ENCODE data around the gene BIRC7. TPM values are rescaled to one million over a fixed set of nuclear protein-coding genes. Genes with fewer than 3 reads are reported as not detected.

The BIRC7 gene
- total RNA-seq, 6 experiments from 2014 or later, result not detected

DNA sequence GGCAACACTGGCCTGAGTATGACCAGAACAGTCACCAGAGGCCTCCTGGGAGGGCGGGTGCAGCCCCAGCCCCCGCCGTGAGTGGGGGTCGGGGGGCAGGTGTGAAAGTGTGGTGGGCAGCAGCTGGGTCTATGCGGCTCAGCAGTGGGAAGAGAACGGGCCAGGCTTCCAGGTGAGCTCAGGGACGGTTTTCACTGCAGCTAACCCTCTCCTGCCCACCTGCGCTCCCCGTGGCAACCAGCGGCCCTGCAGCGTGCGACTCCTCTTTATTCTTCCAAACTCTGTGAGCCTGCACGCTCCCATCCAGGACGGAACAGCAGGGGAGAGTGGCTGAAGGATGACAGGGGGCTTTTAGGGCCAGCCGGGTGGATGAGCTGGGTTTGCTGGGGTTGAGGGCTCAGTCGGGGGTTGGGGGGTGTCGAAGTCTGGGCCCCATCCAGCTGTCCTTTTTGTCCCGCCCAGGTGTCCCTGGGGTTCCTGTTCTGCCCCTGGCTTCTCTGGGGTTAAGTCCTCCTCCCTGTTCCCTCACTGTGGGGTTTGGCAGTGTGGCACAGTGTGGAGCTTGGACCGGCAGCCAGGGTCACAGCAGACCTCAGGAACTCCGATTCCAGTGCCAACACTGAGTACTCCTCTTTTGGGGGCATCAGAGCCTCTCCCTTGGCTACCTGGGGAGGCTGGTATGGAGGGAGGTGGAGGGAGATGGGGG is 859 bp upstream of the BIRC7 start:
- H3K36me3 ChIP-seq, result no peaks in the 10 kb centered on the region
- H3K27me3 ChIP-seq, result no peaks in the 10 kb centered on the region
- H3K27ac ChIP-seq, result no peak overlapping the region
- DNase-seq (peak in 1 of 3 donors; percentile 52), ATAC-seq (peak; percentile 44 to 63 (median 58))
- H3K4me1 ChIP-seq, result no peaks in the 10 kb centered on the region
- H3K9me3 ChIP-seq, result no peaks in the 10 kb centered on the region
- no peak overlapping the region for H3K4me3 ChIP-seq
- WGBS (ENCODE audit: insufficient coverage, low coverage, low lambda C conversion rate, missing lambda C conversion rate), result 7% methylated on average over 13 of the region's 20 CpGs
- intact Hi-C loops (cut with DNase I), result no loop called here
- TF ChIP-seq POLR2A (IDR thresholded peaks at IDR 0.05), result no peak
- TF ChIP-seq, protein P1, sequence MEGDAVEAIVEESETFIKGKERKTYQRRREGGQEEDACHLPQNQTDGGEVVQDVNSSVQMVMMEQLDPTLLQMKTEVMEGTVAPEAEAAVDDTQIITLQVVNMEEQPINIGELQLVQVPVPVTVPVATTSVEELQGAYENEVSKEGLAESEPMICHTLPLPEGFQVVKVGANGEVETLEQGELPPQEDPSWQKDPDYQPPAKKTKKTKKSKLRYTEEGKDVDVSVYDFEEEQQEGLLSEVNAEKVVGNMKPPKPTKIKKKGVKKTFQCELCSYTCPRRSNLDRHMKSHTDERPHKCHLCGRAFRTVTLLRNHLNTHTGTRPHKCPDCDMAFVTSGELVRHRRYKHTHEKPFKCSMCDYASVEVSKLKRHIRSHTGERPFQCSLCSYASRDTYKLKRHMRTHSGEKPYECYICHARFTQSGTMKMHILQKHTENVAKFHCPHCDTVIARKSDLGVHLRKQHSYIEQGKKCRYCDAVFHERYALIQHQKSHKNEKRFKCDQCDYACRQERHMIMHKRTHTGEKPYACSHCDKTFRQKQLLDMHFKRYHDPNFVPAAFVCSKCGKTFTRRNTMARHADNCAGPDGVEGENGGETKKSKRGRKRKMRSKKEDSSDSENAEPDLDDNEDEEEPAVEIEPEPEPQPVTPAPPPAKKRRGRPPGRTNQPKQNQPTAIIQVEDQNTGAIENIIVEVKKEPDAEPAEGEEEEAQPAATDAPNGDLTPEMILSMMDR (IDR thresholded peaks at IDR 0.05), result peak; percentile 27 to 38 (median 32)

DNA sequence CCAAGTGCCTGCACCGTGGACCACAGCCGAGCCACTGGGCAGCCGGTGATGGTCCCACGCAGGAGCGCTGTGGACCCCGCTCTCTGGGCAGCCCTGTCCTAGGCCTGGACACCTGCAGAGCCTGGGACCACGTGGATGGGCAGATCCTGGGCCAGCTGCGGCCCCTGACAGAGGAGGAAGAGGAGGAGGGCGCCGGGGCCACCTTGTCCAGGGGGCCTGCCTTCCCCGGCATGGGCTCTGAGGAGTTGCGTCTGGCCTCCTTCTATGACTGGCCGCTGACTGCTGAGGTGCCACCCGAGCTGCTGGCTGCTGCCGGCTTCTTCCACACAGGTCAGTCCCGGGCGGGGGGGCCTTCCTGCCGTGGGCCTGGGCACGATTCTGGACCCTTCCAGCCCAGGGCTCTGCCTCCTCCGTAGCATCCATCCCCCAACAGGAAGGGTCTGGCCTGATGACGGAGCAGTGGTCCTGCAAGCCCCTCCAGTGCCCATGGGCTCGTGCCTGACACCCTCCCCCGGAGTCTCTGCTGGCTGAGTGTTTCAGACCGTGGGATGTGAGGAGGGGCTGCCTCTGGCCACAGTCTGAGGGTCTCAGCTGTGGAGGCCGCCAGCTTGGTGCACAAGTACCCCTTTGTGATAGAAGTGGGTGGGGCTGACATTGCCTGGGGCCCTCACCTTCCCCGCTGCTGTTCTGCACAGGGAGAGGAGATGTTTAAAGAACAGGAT is 572 bp downstream of the BIRC7 start:
- no peak overlapping the region for H3K4me3 ChIP-seq
- H3K9me3 ChIP-seq, result no peaks in the 10 kb centered on the region
- ATAC-seq (no peak), DNase-seq (no peak)
- 80% methylated on average over 1 of the region's 26 CpGs for WGBS (ENCODE audit: insufficient coverage, low coverage, low lambda C conversion rate, missing lambda C conversion rate)
- H3K4me1 ChIP-seq, result no peaks in the 10 kb centered on the region
- no peaks in the 10 kb centered on the region for H3K27me3 ChIP-seq
- TF ChIP-seq, protein P1 (IDR thresholded peaks at IDR 0.05), result no peak
- TF ChIP-seq POLR2A (IDR thresholded peaks at IDR 0.05), result no peak
- H3K36me3 ChIP-seq, result no peaks in the 10 kb centered on the region
- no peak overlapping the region for H3K27ac ChIP-seq
- intact Hi-C loops (cut with DNase I), result no loop called here

DNA sequence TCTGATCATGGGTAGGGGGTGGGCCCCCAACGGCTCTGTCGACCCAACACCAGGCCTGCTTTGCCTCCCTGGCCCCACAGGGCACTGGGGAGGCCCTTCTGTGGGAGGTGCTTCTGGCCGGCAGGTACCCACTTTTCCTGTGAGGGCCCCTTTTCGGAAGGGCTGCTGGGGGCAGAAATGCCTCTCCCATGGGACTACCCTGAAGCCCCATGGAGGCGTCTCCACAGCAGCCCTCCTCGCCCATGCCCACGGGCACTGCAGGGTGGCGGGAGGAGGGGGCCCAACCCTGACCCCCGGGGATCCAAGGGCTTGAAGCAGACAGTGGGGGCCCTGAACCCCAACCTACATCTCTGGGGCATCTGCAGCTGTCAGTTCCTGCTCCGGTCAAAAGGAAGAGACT is 2.3 kb downstream of the BIRC7 start:
- DNase-seq (no peak), ATAC-seq (no peak)
- H3K27me3 ChIP-seq, result no peaks in the 10 kb centered on the region
- no peaks in the 10 kb centered on the region for H3K36me3 ChIP-seq
- no peaks in the 10 kb centered on the region for H3K4me1 ChIP-seq
- intact Hi-C loops (cut with DNase I), result no loop called here
- TF ChIP-seq, protein P1 (IDR thresholded peaks at IDR 0.05), result no peak
- no peak for TF ChIP-seq POLR2A (IDR thresholded peaks at IDR 0.05)
- H3K4me3 ChIP-seq, result no peak overlapping the region
- WGBS (ENCODE audit: insufficient coverage, low coverage, low lambda C conversion rate, missing lambda C conversion rate), result no CpG with 5 or more reads among the region's 10 CpGs
- no peaks in the 10 kb centered on the region for H3K9me3 ChIP-seq
- no peak overlapping the region for H3K27ac ChIP-seq

GRCh38 chr20:63238514-63239125 is 2.9 kb downstream of the BIRC7 start:
- intact Hi-C loops (cut with DNase I), result no loop called here
- Histone ChIP-seq H3K4me3 (no peak overlapping the region), H3K4me1 (no peaks in the 10 kb centered on the region), H3K36me3 (no peaks in the 10 kb centered on the region), H3K27me3 (no peaks in the 10 kb centered on the region), H3K27ac (no peak overlapping the region), H3K9me3 (no peaks in the 10 kb centered on the region)
- DNase-seq (no peak), ATAC-seq (no peak)
- TF ChIP-seq, protein P1 (IDR thresholded peaks at IDR 0.05), result no peak
- no peak for TF ChIP-seq POLR2A (IDR thresholded peaks at IDR 0.05)
- 40% methylated on average over 3 of the region's 16 CpGs for WGBS (ENCODE audit: insufficient coverage, low coverage, low lambda C conversion rate, missing lambda C conversion rate)

Data from right lobe of liver (tissue), 6 donors.